IPS-20b (cell line): ENCODE results near the gene RGL3.
"Not testable (repeated sequence)": the region's sequence is repeated elsewhere in the genome, so short reads cannot be mapped to it uniquely, and the experiment has no call there.

Experiments used
- H3K27ac ChIP-seq: one replicate; pipeline ENCODE4 v1.5.1; 2013; ENCODE audit warnings: low read length
- H3K27me3 ChIP-seq: 2 replicates; pipeline ENCODE4 v1.6.1; 2013; ENCODE audit warnings: mild to moderate bottlenecking, low read length, inconsistent platforms; ENCODE audit not compliant: insufficient read depth
- H3K36me3 ChIP-seq: 2 replicates; pipeline ENCODE4 v1.6.1; 2013; ENCODE audit warnings: low read depth, mild to moderate bottlenecking, inconsistent platforms, low read length, moderate library complexity; ENCODE audit not compliant: insufficient read depth
- H3K4me1 ChIP-seq: 2 replicates; pipeline ENCODE4 v1.6.1; 2013; ENCODE audit warnings: mild to moderate bottlenecking, control low read depth, inconsistent platforms, low read length, moderate library complexity; ENCODE audit not compliant: insufficient read depth
- H3K4me3 ChIP-seq: 2 replicates; pipeline ENCODE4 v1.5.1; 2013; ENCODE audit warnings: mild to moderate bottlenecking, low read length, inconsistent platforms
- H3K9ac ChIP-seq: 2 replicates; pipeline ENCODE4 v1.6.1; 2013; ENCODE audit warnings: low read depth, mild to moderate bottlenecking, inconsistent platforms, low read length, moderate library complexity
- H3K9me3 ChIP-seq: 2 replicates; pipeline ENCODE4 v1.6.1; 2013; ENCODE audit warnings: mild to moderate bottlenecking, low read depth, low read length, inconsistent platforms; ENCODE audit not compliant: insufficient read depth

RGL3 gene

GRCh38 chr19:11418549-11419506, at the start of gene RGL3:
TSS of gene RGL3 (minus strand) at chr19:11419314. CDS start at chr19:11419278, 36 bp downstream.
- Histone ChIP-seq H3K27me3 (peaks cover 61% of the 10 kb centered on the region), H3K27ac (no peak within 1 kb of the TSS), H3K4me1 (no peaks in the 10 kb centered on the region; the same call in 1 of the 2 replicates), H3K9me3 (no peaks in the 10 kb centered on the region), H3K9ac (peak within 1 kb of the TSS; percentile 84; the same call in 1 of the 2 replicates), H3K36me3 (no peaks in the 10 kb centered on the region; the same call in 1 of the 2 replicates), H3K4me3 (peak within 1 kb of the TSS; percentile 91)

GRCh38 chr19:11468266-11468845, 49.2 kb upstream of the RGL3 start:
- not testable (repeated sequence) for H3K4me1 ChIP-seq, H3K27me3 ChIP-seq, H3K9ac ChIP-seq, H3K27ac ChIP-seq, H3K36me3 ChIP-seq, H3K4me3 ChIP-seq, H3K9me3 ChIP-seq

GRCh38 chr19:11465600-11465999, 46.5 kb upstream of the RGL3 start:
- Histone ChIP-seq H3K27me3 (no peaks in the 10 kb centered on the region), H3K4me1 (no peaks in the 10 kb centered on the region; the same call in 1 of the 2 replicates), H3K9me3 (no peaks in the 10 kb centered on the region), H3K9ac (no peak overlapping the region), H3K27ac (no peak overlapping the region), H3K4me3 (no peak overlapping the region), H3K36me3 (no peaks in the 10 kb centered on the region)

- no peak overlapping the region for H3K27ac ChIP-seq
These were observed 45.5 kb upstream of the RGL3 start for GRCh38 chr19:11464333-11465265.

GRCh38 chr19:11463391-11463790, 44.3 kb upstream of the RGL3 start:
- H3K36me3 ChIP-seq, result no peaks in the 10 kb centered on the region
- no peaks in the 10 kb centered on the region for H3K9me3 ChIP-seq
- H3K27me3 ChIP-seq, result no peaks in the 10 kb centered on the region
- H3K4me3 ChIP-seq, result no peak overlapping the region
- no peak overlapping the region for H3K9ac ChIP-seq
- no peaks in the 10 kb centered on the region; the same call in 1 of the 2 replicates for H3K4me1 ChIP-seq
- H3K27ac ChIP-seq, result no peak overlapping the region

More at GRCh38 chr19:11464333-11465265, 45.5 kb upstream of the RGL3 start:
- Histone ChIP-seq H3K4me1 (no peaks in the 10 kb centered on the region; the same call in 1 of the 2 replicates), H3K36me3 (no peaks in the 10 kb centered on the region), H3K9me3 (no peaks in the 10 kb centered on the region), H3K4me3 (no peak overlapping the region), H3K27me3 (no peaks in the 10 kb centered on the region), H3K9ac (no peak overlapping the region)

GRCh38 chr19:11461453-11461852, 42.3 kb upstream of the RGL3 start:
- no peaks in the 10 kb centered on the region for H3K36me3 ChIP-seq
- no peaks in the 10 kb centered on the region; the same call in 1 of the 2 replicates for H3K4me1 ChIP-seq
- no peaks in the 10 kb centered on the region for H3K27me3 ChIP-seq
- H3K4me3 ChIP-seq, result no peak overlapping the region
- H3K9me3 ChIP-seq, result no peaks in the 10 kb centered on the region
- H3K9ac ChIP-seq, result no peak overlapping the region
- no peak overlapping the region for H3K27ac ChIP-seq

- H3K4me3 ChIP-seq, result no peak overlapping the region
- H3K36me3 ChIP-seq, result no peaks in the 10 kb centered on the region
- no peaks in the 10 kb centered on the region for H3K9me3 ChIP-seq
- no peaks in the 10 kb centered on the region for H3K4me1 ChIP-seq
- no peaks in the 10 kb centered on the region for H3K27me3 ChIP-seq
- no peak overlapping the region for H3K27ac ChIP-seq
- no peak overlapping the region for H3K9ac ChIP-seq
These were observed 41.1 kb upstream of the RGL3 start for GRCh38 chr19:11460207-11460606.

- not testable (repeated sequence) for H3K36me3 ChIP-seq, H3K4me1 ChIP-seq, H3K27ac ChIP-seq, H3K4me3 ChIP-seq, H3K27me3 ChIP-seq, H3K9ac ChIP-seq, H3K9me3 ChIP-seq
These were observed 39.8 kb upstream of the RGL3 start for GRCh38 chr19:11458912-11459311.

GRCh38 chr19:11458236-11458900, 39.3 kb upstream of the RGL3 start:
- H3K9me3 ChIP-seq, result no peaks in the 10 kb centered on the region
- no peaks in the 10 kb centered on the region for H3K36me3 ChIP-seq
- H3K4me3 ChIP-seq, result no peak overlapping the region
- no peak overlapping the region for H3K27ac ChIP-seq
- H3K9ac ChIP-seq, result no peak overlapping the region
- H3K27me3 ChIP-seq, result no peaks in the 10 kb centered on the region
- H3K4me1 ChIP-seq, result no peaks in the 10 kb centered on the region

- no peaks in the 10 kb centered on the region for H3K9me3 ChIP-seq
- H3K36me3 ChIP-seq, result no peaks in the 10 kb centered on the region
- H3K4me3 ChIP-seq, result no peak overlapping the region
- no peak overlapping the region for H3K9ac ChIP-seq
- no peaks in the 10 kb centered on the region for H3K27me3 ChIP-seq
- H3K27ac ChIP-seq, result no peak overlapping the region
- no peaks in the 10 kb centered on the region for H3K4me1 ChIP-seq
These were observed 38.7 kb upstream of the RGL3 start for GRCh38 chr19:11457831-11458230.

- no peak overlapping the region for H3K27ac ChIP-seq
- peaks cover 1% of the 10 kb centered on the region; the same call in 1 of the 2 replicates for H3K4me1 ChIP-seq
- no peaks in the 10 kb centered on the region for H3K27me3 ChIP-seq
- no peak overlapping the region for H3K9ac ChIP-seq
- H3K4me3 ChIP-seq, result no peak overlapping the region
- H3K9me3 ChIP-seq, result no peaks in the 10 kb centered on the region
- H3K36me3 ChIP-seq, result no peaks in the 10 kb centered on the region
These were observed 38.0 kb upstream of the RGL3 start for GRCh38 chr19:11457115-11457514.
